Right lobe of liver (tissue), 6 donors: Measurements from ENCODE around the gene DDA1. TPM values are rescaled to one million over a fixed set of nuclear protein-coding genes. Genes with fewer than 3 reads are reported as not detected.
"Not testable (repeated sequence)": the region's sequence is repeated elsewhere in the genome, so short reads cannot be mapped to it uniquely, and the experiment has no call there.

Experiments used
- ATAC-seq, 4 donors: fragments of 200-7000 bp; cut with Tn5 transposase; one replicate each; pipeline ENCODE4 v1.9.1; 2020; ENCODE audit warnings: mild to moderate bottlenecking in 4 of 4, moderate library complexity in 4 of 4
- DNase-seq, 3 donors: peaks; one replicate each; pipeline ENCODE4 v3.0.0-alpha.2; 2020
- H3K27ac ChIP-seq, 3 donors: fragments of 200-600 bp; one replicate each; pipeline ENCODE4 v1.8.0; 2022
- H3K27me3 ChIP-seq, 2 donors: fragments of 200-600 bp; one replicate each; pipeline ENCODE4 v1.8.0; 2022
- H3K36me3 ChIP-seq, 4 donors: fragments of 200-600 bp; sonication (generic) in 1 of 4; one replicate each; pipeline versions ENCODE4 v1.5.1 to v1.8.0; 2017 to 2022; ENCODE audit warnings: control low read depth in 1 of 4
- H3K4me1 ChIP-seq, 4 donors: fragments of 200-600 bp; sonication (generic) in 1 of 4; one replicate each; pipeline versions ENCODE4 v1.5.1 to v1.8.0; 2017 to 2022; ENCODE audit warnings: control low read depth in 1 of 4
- H3K4me3 ChIP-seq, 3 donors: fragments of 200-600 bp; one replicate each; pipeline ENCODE4 v1.8.0; 2022
- H3K9me3 ChIP-seq, 4 donors: fragments of 200-600 bp; sonication (generic) in 1 of 4; one replicate each; pipeline versions ENCODE4 v1.5.1 to v1.8.0; 2017 to 2022; ENCODE audit warnings: control low read depth in 1 of 4
- CTCF ChIP-seq, 4 donors: fragments of 200-600 bp in 3 of 4; fragments of 450-650 bp in 1 of 4; IDR thresholded peaks; one replicate each; pipeline versions ENCODE4 v1.5.1 to v1.8.0; 2016 to 2022; ENCODE audit warnings: antibody characterized with exemption in 4 of 4, mild to moderate bottlenecking in 2 of 4
- POLR2A ChIP-seq: fragments of 450-650 bp; IDR thresholded peaks from one replicate; pipeline ENCODE4 v1.6.1; 2017; ENCODE audit warnings: antibody characterized with exemption, mild to moderate bottlenecking
- WGBS: methylation state at CpG from one replicate; pipeline ENCODE4 v1.1.6; 2018; ENCODE audit warnings: low coverage, low lambda C conversion rate; ENCODE audit not compliant: insufficient coverage; ENCODE audit errors: missing lambda C conversion rate; 5-methylcytosine and 5-hydroxymethylcytosine counted together
- intact Hi-C, 2 donors: fragments of 100-400 bp; cut with DNase I; formaldehyde crosslinking; loops; one replicate each; pipeline versions ENCODE4 v1.11.2 to v1.14.1; 2022
- total RNA-seq, 6 experiments: library from RNA; depleted of rRNA in 2 of 6; stranded (reverse); fragments of >200 nt in 2 of 6; fragmentation: NEBNext Ultra II Directional in 3 of 6; extraction: Animal tissue kit (Norgen Biotek cat#: 25700) in 3 of 6; gene quantifications; one replicate each; pipeline versions ENCODE4 v1.1.0 to v1.2.4, GENCODE V29; 2016 to 2023
- donor health status: DM: no; HTN: yes; CAD: no.
- donor health status: DM: no; HTN: no; CAD: no.
- donor health status: DM: no; HTN: no; CAD: no.
- donor health status: DM: no; HTN: yes; CAD: no.
- donor health status: DM: no; HTN: yes; CAD: no.

DDA1 gene
- total RNA-seq, 6 experiments from 2014 or later = 10.4 to 23.4 (median 14.1) TPM

- Histone ChIP-seq H3K4me3 (no peak overlapping the region), H3K4me1 (no peaks in the 10 kb centered on the region), H3K27me3 (no peaks in the 10 kb centered on the region), H3K27ac (no peak overlapping the region), H3K9me3 (no peaks in the 10 kb centered on the region), H3K36me3 (no peaks in the 10 kb centered on the region)
- intact Hi-C loops = no loop called here
- TF ChIP-seq POLR2A (no peak), CTCF (IDR thresholded peaks at IDR 0.05) (no peak)
- DNase-seq (no peak), ATAC-seq (peak in 1 of 4 donors; percentile 36)
- WGBS = 56% methylated on average over 2 of the region's 7 CpGs
Measured at GRCh38 chr19:17358395-17358794, 49.0 kb downstream of the DDA1 start.

GRCh38 chr19:17359905-17360800, 50.8 kb downstream of the DDA1 start:
- no peaks in the 10 kb centered on the region for H3K4me1 ChIP-seq
- no peaks in the 10 kb centered on the region for H3K9me3 ChIP-seq
- intact Hi-C loops = no loop called here
- no peak overlapping the region for H3K4me3 ChIP-seq
- ATAC-seq = peak in 1 of 4 donors; percentile 31
- no peaks in the 10 kb centered on the region for H3K36me3 ChIP-seq
- WGBS = 59% methylated on average over 3 of the region's 6 CpGs
- H3K27me3 ChIP-seq = no peaks in the 10 kb centered on the region
- DNase-seq = no peak
- H3K27ac ChIP-seq = no peak overlapping the region
- TF ChIP-seq POLR2A (no peak), CTCF (IDR thresholded peaks at IDR 0.05) (no peak)

DNA sequence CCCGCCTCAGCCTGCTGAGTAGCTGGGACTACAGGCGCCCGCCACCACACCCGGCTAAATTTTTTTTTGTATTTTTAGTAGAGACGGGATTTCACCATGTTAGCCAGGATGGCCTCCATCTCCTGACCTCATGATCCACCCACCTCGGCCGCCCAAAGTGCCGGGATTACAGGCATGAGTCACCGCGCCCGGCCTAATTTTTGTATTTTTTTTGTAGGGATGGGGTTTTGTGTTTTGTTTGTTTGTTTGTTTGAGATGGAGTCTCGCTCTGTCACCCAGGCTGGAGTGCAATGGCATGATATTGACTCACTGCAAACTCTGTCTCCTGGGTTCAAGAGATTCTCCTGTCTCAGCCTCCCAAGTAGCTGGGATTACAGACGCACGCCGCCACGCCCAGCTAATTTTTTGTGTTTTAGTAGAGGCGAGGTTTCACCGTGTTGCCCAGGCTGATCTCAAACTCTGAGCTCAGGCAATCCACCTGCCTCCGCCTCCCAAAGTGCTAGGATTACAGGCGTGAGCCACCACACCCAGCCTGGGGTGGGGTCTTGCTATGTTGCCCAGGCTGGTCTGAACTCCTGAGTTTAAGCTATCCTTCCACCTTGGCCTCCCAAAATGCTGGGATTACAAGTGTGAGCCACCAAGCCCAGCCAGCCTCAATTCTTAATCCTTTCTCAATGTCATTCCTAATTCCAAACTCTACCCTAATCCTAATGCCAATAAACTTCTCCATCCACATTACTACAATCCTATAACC, 54.7 kb downstream of the DDA1 start:
- not testable (repeated sequence) for DNase-seq, H3K27ac ChIP-seq

GRCh38 chr19:17365361-17365760, 56.0 kb downstream of the DDA1 start:
- H3K4me3 ChIP-seq = no peak overlapping the region
- TF ChIP-seq CTCF (IDR thresholded peaks at IDR 0.05) (no peak), POLR2A (no peak)
- WGBS = 90% methylated on average over 15 of the region's 22 CpGs
- H3K27me3 ChIP-seq = no peaks in the 10 kb centered on the region
- no peak overlapping the region for H3K27ac ChIP-seq
- intact Hi-C loops = no loop called here
- H3K9me3 ChIP-seq = no peaks in the 10 kb centered on the region
- no peaks in the 10 kb centered on the region for H3K4me1 ChIP-seq
- H3K36me3 ChIP-seq = no peaks in the 10 kb centered on the region
- DNase-seq (no peak), ATAC-seq (peak in 1 of 4 donors; percentile 19)

More for the DNA sequence above, 54.7 kb downstream of the DDA1 start:
- WGBS = 84% methylated on average over 19 of the region's 20 CpGs
- H3K9me3 ChIP-seq, H3K4me1 ChIP-seq, H3K36me3 ChIP-seq, intact Hi-C loops, H3K4me3 ChIP-seq, ATAC-seq, H3K27me3 ChIP-seq: not testable (repeated sequence)
